ENCODE data around the gene MYLK.

Gene MYLK

GRCh38 chr3:123790254-123791072 lies 93.7 kb downstream of the MYLK start:
- DNase-seq: no peak

GRCh38 chr3:123789760-123790159 lies 94.4 kb downstream of the MYLK start:
- no peak for DNase-seq

GRCh38 chr3:123789160-123789559 lies 95.0 kb downstream of the MYLK start:
- DNase-seq: no peak

GRCh38 chr3:123788710-123789109 lies 95.4 kb downstream of the MYLK start:
- no peak for DNase-seq

- no peak for DNase-seq
These were observed 97.0 kb downstream of the MYLK start for GRCh38 chr3:123787133-123787532.

- DNase-seq: no peak
These were observed 98.5 kb downstream of the MYLK start for GRCh38 chr3:123785602-123786001.

- no peak for DNase-seq
These were observed 100.3 kb downstream of the MYLK start for GRCh38 chr3:123783811-123784210.

GRCh38 chr3:123783050-123783689 lies 101.0 kb downstream of the MYLK start:
- no peak for DNase-seq

- DNase-seq: no peak
These were observed 101.6 kb downstream of the MYLK start for GRCh38 chr3:123782488-123782887.

- no peak for DNase-seq
These were observed 102.4 kb downstream of the MYLK start for GRCh38 chr3:123781571-123782275.

- no peak for DNase-seq
These were observed 103.0 kb downstream of the MYLK start for GRCh38 chr3:123781138-123781537.

- no peak for DNase-seq
These were observed 103.5 kb downstream of the MYLK start for GRCh38 chr3:123780656-123781055.

- DNase-seq: no peak
These were observed 104.4 kb downstream of the MYLK start for GRCh38 chr3:123779655-123780231.

- no peak for DNase-seq
These were observed 105.0 kb downstream of the MYLK start for GRCh38 chr3:123778991-123779622.

GRCh38 chr3:123778525-123778924 lies 105.6 kb downstream of the MYLK start:
- DNase-seq: no peak

- DNase-seq: no peak
These were observed 107.9 kb downstream of the MYLK start for GRCh38 chr3:123776071-123776782.

GRCh38 chr3:123774474-123774873 lies 109.7 kb downstream of the MYLK start:
- no peak for DNase-seq

GRCh38 chr3:123773681-123774431 lies 110.3 kb downstream of the MYLK start:
- peak; percentile 35 to 68 for DNase-seq

- no peak for DNase-seq
These were observed 114.8 kb downstream of the MYLK start for GRCh38 chr3:123769356-123769743.

- DNase-seq: no peak
These were observed 115.4 kb downstream of the MYLK start for GRCh38 chr3:123768480-123769355.

All from NCI-H526 (cell line).